ENCODE data around the gene FGD1.

FGD1 gene

GRCh38 chrX:54416965-54417364 lies 79.1 kb downstream of the FGD1 start:
- no peak for DNase-seq
- intact Hi-C loops (cut with DNase I): no loop called here

- intact Hi-C loops (cut with DNase I): no loop called here
- DNase-seq: no peak
Measured at GRCh38 chrX:54415534-54416350, 80.3 kb downstream of the FGD1 start.

GRCh38 chrX:54413753-54414152 lies 82.3 kb downstream of the FGD1 start:
- intact Hi-C loops (cut with DNase I): no loop called here
- DNase-seq: no peak

- intact Hi-C loops (cut with DNase I): no loop called here
- DNase-seq: no peak
Measured at GRCh38 chrX:54411732-54412131, 84.3 kb downstream of the FGD1 start.

- no peak for DNase-seq
- intact Hi-C loops (cut with DNase I): no loop called here
Measured at GRCh38 chrX:54407266-54407665, 88.8 kb downstream of the FGD1 start.

- DNase-seq: no peak
- intact Hi-C loops (cut with DNase I): no loop called here
Measured at GRCh38 chrX:54397113-54397512, 98.9 kb downstream of the FGD1 start.
